NOMO-1 treated with DMSO at 0.1 percent for 48 hours (cell line): Measurements from ENCODE around the gene CLASP2.

Experiments used
- DNase-seq: peaks from one replicate; lab custom pipeline; 2025; ENCODE audit not compliant: unreplicated experiment; lab: John Stamatoyannopoulos, UW

CLASP2 gene

DNA sequence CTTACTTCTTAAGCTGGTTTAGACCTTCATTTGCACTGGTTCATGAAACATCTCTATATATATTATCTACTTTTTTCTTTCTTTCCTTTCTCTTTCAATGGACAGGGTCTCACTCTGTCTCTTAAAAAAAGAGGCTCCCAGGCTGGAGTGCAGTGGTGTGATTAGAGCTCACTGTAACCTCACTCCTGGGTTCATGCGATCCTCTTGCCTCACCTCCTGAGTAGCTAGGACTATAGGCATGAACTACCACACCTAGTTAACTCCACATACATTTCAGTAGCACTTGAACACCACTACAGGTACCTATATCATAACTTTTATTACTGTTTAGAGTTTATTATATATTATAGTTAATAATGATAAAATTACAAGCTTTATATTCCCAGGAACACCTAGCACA, 160.8 kb downstream of the CLASP2 start:
- no peak for DNase-seq

DNA sequence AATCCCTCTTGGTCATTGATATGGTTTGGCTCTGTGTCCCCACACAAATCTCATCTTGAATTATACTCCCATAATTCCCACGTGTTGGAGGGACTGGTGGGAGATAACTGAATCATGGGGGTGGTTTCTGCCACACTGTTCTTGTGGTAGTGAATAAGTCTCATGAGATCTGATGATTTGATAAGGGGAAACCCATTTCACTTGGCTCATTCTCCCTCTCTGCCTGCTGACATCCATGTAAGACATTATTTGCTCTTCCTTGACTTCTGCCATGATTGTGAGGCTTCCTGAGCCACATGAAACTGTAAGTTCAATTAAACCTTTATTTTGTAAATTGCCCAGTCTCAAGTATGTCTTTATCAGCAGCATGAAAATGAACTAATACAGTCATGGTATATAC, 171.0 kb downstream of the CLASP2 start:
- no peak for DNase-seq

DNA sequence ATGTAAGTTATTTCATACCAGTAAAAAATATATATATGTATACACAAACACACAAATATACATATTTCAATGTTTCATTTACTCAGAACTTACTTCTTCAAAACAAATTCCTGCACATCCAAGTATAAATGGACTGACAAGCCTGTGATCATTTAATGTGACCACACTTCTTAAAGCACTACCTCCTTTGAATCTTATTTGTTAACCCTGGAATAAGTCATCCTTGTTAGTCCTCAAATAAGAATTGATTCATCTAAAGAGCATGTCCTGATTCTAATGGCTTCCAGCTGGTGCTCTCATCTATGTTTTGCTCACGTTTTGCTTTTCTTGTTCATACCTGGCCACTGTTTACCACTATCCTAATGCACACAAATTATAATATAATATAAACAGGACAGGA, 173.9 kb downstream of the CLASP2 start:
- no peak for DNase-seq

DNA sequence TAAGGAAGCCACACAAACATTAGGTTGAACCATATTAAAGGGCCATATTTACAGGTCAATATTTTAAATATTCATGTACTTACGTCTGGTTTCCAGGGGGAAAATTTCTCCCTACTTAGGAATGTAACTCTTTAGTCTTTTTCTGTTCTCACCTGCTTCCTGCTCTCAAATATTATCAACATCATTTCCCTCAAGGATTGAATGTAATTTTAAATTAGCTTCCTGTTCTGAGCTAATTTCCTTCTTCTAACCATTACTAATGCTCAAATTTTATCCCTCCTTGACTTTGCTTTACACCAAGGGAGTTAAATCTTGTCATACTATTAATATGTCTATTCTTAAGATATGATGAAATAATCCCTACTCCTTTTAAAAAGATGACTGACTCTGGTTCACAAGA, 174.5 kb downstream of the CLASP2 start:
- DNase-seq = no peak

DNA sequence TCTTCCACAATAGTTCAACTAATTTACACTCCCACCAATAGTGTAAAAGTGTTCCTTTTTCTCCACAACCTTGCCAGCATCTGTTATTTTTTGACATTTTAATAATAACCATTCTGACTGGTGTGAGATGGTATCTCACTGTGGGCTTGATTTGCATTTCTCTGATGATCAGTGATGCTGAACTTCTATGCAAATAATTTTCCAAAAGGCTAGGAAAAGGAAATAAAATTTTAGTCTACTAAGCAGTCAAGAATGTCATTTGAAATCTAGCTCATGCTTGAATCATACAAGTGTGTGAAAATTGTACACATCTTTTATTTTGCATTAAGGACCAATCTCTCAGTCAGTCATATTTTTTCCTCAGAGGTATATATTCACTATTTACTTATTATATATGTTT, 176.1 kb downstream of the CLASP2 start:
- no peak for DNase-seq

DNA sequence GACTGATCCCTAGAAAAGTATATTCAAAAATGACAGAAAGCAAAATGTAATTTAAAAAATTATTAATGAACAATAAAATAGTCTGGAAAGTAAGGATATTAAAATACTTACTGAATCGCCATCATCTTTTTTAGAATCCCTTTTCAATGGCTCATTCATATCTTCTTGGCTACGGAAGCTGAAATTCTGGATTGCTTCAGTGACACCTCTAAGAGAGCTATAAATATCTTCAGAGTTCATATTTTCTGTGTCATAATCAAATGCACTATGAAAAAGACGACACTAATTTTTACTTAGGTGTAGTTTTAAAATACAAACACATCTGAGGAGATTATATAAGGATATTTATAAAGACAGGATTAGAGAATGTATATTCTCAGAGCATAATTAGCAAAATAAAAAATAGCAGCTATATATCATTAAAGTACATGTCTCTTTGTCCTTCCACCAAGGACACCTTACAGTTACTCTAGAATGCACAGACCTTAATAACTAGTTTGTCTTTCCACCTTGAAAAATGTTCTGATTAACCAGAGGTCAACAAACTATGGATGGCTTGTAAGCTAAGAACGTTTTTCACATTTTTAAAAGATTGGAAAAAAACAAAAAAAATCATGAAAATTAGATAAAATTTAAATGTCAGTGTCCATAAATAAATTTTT, 179.2 kb downstream of the CLASP2 start:
- DNase-seq = no peak

DNA sequence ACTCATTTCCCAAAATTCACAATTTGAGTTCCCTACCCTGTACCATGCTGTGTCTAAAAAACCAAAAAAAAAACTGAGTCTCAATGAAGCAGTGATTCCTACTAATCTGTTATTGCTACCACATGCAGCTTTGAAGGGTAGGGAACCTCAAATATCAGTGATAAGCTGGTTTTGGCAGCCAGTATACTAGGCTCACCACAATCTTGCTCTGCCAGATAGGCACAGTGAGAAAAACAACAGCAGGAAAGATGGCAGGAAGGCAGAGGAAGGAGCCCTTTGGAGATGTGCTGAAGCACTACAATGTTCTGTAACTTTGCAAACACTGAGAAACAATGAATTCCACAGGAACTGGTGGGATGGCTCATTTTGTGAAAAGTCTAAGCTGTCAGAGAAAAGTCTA, 180.9 kb downstream of the CLASP2 start:
- no peak for DNase-seq

DNA sequence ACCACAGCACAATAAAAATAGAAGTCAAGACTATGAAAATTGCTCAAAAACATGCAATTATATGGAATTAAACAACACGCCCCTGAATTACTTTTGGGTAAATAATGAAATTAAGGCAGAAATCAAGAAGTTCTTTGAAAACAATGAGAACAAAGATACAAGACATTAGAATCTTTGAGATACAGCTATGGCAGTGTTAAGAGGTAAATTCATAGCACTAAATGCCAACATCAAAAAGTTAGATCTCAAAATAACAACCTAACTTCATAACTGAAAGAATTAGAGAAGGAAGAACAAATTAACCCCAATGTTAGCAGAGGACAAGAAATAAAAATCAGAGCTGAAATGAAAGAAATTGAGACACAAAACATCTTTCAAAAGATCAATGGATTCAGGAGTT, 191.3 kb downstream of the CLASP2 start:
- no peak for DNase-seq

DNA sequence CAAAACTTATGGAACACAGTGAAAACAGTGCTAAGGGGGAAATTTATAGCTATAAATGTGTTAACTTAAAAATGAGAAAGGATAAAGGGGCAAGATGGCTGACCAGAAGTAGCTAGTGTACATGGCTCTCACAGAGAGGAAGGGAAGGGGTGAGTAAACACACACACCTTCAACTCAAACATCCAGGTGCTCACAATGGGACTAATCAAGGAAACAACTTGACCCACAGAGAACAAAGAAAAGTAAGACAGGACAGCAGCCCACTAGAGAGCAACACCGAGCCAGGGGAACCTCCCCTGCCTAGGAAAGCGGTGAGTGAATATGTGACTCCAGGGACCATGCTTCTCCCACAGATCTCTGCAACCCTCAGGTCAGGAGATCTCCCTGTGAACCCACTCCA, 192.8 kb downstream of the CLASP2 start:
- no peak for DNase-seq

DNA sequence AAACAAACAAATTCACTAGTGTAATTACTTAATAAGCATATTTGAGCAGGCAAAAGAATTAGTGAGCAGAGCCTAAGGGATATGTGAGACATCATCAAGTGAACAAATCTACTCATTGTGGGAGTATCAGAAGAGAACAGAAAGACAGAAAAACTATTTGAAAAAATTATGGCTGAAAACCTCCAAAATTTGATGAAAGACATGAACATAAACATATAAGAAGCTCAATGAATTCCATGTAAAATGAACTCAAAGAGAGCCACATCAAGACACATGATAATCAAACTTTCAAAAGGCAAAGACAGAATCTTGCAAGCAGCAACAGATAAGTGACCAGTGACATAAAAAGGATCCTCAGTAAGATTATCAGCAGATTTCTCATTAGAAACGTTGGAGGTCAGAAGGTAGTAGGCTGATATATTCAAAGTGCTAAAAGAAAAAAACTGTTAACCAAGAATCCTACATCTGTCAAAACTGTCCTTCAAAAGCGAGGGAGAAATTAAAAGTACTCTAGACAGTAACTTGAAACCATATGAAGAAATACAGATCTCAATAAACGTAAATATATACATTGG, 194.9 kb downstream of the CLASP2 start:
- DNase-seq = no peak

DNA sequence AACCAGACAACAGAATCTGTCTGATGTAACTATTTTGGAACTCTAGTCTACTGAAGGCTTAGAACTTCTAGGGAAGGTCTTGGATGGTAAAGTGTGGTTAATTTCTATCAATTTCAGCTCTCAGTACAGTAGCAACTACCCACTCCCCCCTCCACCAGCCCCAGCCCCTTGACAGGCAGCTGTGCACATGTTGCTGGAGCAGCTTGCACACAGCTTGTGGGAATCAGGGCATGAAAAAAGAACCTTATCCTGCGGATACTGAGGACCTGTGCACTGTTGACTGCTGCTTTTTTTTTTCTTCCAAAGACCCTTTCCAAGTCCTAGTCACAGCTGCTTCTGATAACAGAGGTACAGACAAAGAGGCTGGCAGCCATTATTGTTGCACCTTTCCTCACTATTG, 196.3 kb downstream of the CLASP2 start:
- DNase-seq = no peak

DNA sequence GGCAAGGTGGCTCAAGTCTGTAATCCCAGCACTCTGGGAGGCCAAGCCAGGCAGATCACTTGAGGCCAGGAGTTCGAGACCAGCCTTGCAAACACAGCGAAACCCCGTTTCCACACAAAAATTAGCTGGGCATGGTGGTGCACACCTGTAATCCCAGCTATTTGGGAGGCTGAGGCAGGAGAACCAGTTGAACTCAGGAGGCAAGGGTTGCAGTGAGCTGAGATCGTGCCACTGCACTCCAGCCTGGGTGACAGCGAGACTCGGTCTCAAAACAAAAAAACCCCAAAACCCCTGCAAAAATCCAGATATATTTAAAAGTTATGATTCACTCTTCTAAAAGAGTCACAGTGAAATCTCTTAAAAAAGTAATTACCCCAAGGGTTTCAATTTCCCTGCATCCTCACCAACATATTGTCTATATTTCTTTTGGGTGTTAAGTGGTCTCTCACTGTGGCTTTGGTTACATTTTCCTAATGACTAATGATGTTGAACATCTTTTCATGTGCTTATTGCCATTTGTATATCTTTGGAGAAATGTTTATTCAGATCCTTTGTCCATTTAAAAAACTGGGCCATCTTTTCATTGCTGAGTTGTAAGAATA, 204.7 kb downstream of the CLASP2 start:
- no peak for DNase-seq

DNA sequence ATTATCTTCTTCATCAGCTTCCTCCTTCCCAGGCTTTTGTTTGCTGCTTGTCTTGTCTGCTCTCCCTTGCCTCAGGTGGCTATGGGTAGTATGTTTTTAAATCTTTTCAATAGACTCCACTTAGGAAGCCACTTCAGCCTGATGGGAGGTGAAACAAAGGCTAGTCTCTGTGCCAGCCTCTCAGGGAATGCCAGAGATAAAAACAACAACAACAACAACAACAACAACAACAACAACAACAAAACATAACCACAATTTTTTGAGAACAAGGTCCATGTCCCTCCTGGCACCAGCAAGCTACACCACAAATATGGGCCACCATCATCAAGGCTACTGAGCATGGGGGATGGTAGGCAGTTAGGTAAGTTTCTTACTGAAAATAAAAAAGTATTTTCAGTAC, 213.0 kb downstream of the CLASP2 start:
- DNase-seq = no peak

DNA sequence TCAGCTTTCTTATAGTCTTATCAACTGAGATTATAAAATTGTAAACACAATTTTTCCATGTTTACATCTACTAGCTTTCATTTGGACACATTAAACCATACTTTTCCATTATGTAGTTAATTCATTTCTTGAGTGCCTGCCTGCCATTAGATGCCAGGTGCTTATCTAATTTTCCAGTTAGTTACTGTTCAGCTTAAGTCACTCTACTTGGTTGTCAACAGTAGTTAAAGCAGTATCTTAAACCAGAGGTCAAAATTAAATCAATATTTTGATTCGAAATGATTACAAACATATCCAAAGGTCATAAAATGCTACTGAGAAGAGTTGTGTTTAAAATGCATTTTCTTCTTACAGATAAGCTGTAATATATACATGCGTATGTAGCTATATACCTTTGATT, 221.6 kb downstream of the CLASP2 start:
- no peak for DNase-seq

DNA sequence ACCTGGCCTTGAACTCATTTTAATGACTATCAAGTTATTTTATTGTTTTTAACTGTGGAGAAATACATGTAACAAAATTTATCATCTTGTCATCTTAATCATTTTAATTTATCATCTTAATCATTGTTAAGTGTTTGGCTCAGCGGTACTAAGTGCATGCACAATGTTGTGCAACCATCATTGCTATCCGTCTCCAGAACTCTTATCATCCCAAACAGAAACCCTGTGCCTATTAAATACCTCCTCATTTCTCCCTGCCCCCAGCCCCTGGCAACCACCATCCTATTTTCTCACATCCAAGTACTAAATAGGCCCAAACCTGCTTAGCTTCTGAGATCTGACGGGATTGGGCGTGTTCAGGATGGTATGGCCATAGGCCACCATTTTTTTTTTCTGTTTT, 226.3 kb downstream of the CLASP2 start:
- no peak for DNase-seq

DNA sequence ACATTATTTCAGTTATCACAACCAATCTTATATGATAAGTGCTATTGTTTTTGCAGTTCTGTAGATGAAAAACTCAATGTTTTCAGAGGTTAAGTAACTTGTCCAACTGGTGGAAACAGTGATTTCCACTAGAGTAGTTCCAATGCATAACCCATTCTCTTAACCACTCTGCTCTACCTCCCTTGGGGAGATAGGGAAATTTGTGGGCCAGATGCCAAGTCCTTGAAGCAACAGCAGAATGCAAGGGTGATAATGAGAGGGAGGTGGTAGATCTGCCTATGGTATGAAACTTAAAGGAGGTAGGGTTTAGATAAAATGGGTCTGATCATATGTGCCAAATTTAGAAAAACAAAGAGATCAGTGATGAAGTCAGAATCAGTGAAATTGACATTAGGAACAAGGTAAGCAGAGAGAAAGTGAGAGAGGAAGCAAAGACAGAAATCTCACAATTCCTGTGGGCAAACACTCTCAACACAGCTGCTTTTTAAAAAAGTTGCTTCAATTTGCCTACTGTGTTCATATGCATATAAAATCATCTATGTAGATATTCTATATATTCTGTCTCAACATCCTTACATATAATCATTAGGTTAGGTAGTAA, 227.3 kb downstream of the CLASP2 start:
- no peak for DNase-seq

DNA sequence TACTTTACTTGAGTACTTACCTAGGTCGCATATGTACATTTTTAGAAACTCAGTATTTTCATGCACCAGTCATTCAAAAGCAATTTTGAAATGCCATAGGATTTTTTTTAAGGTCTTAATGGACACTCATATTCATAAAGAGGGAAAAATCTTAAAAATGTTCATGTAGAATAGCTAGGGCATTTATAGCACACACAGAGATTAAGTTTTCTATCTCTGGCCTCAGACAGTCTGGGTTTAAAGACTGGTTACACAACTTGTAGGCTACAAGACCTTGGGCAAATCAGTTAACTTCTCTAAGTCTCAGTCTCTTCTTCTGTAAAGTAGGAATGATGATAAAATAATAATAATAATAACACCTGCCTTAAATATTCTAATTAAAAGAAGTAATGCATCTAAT, 229.4 kb downstream of the CLASP2 start:
- DNase-seq = no peak

DNA sequence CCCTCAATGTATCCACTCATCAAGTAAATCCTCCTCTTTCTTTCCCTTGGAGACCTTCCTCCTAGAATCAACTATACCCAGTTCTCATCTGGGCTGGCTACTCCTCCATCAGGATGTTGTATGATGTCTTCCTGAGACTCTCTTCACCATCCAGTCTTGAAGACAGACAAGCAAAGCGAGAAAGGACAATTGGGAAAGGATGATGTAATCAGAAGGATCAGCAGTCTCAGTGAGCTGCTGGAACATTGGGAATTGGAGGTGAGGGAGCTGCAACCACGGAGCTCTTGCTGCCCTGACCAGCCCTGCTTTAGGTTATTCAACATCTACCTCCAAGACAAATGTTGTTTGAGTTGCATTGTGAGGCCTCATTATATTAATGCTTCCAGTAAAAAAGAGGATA, 229.8 kb downstream of the CLASP2 start:
- no peak for DNase-seq

DNA sequence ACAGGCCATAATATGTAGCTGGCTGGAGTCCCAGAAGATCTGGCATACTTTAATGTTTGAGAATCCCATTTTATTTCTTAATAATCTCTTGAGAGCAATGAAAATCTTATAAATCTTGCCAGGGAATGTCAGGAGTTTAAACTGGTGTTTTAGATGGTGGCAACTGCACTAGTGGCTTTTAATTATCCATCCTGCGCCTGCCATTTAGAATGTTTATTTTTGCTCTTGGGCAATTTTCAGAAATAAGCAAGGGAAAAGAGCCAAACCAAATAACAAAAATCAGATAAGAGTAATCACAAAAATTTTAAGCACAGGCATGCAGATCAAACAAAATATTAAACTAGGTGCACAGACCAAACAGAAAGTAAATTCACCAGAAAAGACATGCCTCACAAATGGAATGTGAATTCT, 235.9 kb downstream of the CLASP2 start:
- no peak for DNase-seq

DNA sequence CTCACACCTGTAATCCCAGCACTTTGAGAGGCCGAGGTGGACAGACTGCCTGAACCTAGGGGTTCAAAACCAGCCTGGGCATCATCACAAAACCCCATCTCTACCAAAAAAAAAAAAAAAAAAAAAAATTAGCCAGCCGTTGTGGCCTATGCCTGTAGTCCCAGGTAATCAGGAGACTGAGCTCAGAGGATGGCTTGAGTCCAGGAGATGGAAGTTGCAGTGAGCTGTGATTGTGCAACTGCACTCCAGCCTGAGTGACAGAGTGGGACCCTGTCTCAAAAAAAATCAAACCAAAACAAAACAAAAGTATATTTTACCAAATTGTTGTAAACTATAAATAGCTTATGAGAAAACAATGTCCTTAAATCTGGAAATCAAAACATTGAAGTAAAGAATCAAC, 243.2 kb downstream of the CLASP2 start:
- no peak for DNase-seq

DNA sequence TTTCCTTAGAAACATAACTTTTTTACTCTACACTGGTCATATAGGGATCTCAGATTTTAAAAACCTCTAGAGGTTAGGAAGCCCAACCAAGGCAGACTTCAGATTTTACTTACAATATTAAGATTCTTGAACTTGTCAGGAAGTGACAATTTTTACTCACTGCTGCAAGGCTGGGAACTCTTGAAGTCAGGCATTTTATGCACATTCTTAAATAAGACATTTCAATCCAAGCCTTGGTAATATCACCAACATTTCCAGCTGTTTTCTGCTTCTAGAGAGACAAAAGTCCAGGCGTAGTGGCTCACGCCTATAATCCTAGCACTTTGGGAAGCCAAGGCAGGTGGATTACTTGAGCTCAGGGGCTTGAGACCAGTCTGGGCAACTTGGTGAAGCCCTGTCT, 244.2 kb downstream of the CLASP2 start:
- DNase-seq = no peak

DNA sequence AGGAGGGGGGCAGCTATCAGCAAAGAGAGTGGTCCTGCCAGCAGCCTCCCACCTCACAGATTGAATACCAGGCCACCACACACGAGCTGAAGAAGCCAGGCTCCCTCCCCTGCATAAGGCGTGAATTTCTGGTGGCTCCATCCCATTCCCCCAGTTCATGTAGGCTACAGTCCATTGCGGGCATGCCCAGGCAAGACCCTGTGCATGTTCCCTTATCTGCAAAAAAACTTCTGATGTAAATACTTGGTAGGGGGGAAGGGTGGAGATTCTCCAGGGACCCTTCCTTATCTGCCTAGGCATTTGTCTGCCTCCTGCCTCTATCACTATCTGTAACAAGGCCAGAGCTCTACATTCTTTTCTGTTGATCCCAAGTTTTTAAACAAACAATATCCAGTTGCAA, 250.3 kb downstream of the CLASP2 start:
- no peak for DNase-seq

DNA sequence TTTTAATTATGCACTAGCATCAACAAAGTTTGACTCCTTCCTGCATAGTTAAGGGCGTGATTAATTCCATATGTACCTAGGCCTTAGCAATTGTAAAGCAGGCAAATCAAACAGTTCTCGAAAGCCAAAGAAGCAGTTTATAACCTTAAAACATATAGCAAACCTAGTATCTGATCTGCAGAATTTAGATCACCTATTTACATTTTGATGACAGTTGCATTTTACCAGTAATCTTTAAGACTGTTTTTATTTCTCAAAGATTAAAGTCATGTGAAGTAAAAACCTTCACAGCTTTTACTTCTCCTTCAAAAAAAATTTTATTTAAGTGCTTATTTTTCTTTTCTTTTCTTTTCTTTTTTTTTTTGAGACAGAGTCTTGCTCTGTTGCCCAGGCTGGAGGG, 257.0 kb downstream of the CLASP2 start:
- DNase-seq = no peak
